Activated CD8-positive, alpha-beta memory T cell treated with anti-CD3 and anti-CD28 coated beads, Interleukin-2, amount 50 U/mL, for 4 hours (primary cell): ENCODE results near the gene MLYCD.
"Not testable (repeated sequence)": the region's sequence is repeated elsewhere in the genome, so short reads cannot be mapped to it uniquely, and the experiment has no call there.

Experiments used
- DNase-seq: peaks from one replicate; pipeline ENCODE4 v3.0.0-alpha.2; 2020

The MLYCD gene

GRCh38 chr16:83926726-83927397, 27.9 kb downstream of the MLYCD start:
- DNase-seq, result peak; percentile 67

- no peak for DNase-seq
Measured at GRCh38 chr16:83928341-83929055, 29.6 kb downstream of the MLYCD start.

GRCh38 chr16:83929811-83930555, 31.1 kb downstream of the MLYCD start:
- no peak for DNase-seq

GRCh38 chr16:83930730-83931500, 32.0 kb downstream of the MLYCD start:
- DNase-seq, result no peak

GRCh38 chr16:83931556-83931955, 32.6 kb downstream of the MLYCD start:
- no peak for DNase-seq

GRCh38 chr16:83932304-83932703, 33.4 kb downstream of the MLYCD start:
- DNase-seq, result no peak

- DNase-seq, result no peak
Measured at GRCh38 chr16:83932955-83933673, 34.2 kb downstream of the MLYCD start.

- DNase-seq, result no peak
Measured at GRCh38 chr16:83933885-83934683, 35.2 kb downstream of the MLYCD start.

- DNase-seq, result no peak
Measured at GRCh38 chr16:83934684-83934977, 35.7 kb downstream of the MLYCD start.

- no peak for DNase-seq
Measured at GRCh38 chr16:83935005-83935857, 36.3 kb downstream of the MLYCD start.

GRCh38 chr16:83935858-83936255, 36.9 kb downstream of the MLYCD start:
- no peak for DNase-seq

- no peak for DNase-seq
Measured at GRCh38 chr16:83936581-83937165, 37.8 kb downstream of the MLYCD start.

- no peak for DNase-seq
Measured at GRCh38 chr16:83937267-83937666, 38.4 kb downstream of the MLYCD start.

- DNase-seq, result no peak
Measured at GRCh38 chr16:83937922-83938885, 39.3 kb downstream of the MLYCD start.

GRCh38 chr16:83939266-83939855, 40.4 kb downstream of the MLYCD start:
- no peak for DNase-seq

- no peak for DNase-seq
Measured at GRCh38 chr16:83940119-83940518, 41.2 kb downstream of the MLYCD start.

- DNase-seq, result no peak
Measured at GRCh38 chr16:83940630-83941378, 41.9 kb downstream of the MLYCD start.

- not testable (repeated sequence) for DNase-seq
Measured at GRCh38 chr16:83941546-83941945, 42.6 kb downstream of the MLYCD start.
